ENCODE results near the gene FGR. TPM values are rescaled to one million over a fixed set of nuclear protein-coding genes. Genes with fewer than 3 reads are reported as not detected.

Gene FGR
- total and polyA plus RNA-seq, 2 of the 13 experiments (the other 11 are each of a cell fraction or from before 2014, with no cell fraction given) = not detected

GRCh38 chr1:27621051-27621920, 13.7 kb downstream of the FGR start (continued):
- no peak for TF ChIP-seq MNT (IDR thresholded peaks at IDR 0.05)
- TF ChIP-seq NR0B2 (CRISPR knock-in tag; IDR thresholded peaks at IDR 0.05) = no peak
- TF ChIP-seq RARA (CRISPR knock-in tag; IDR thresholded peaks at IDR 0.05) = peak; percentile 33
- TF ChIP-seq ZNF570 (CRISPR knock-in tag; IDR thresholded peaks at IDR 0.05; ENCODE audit: borderline replicate concordance) = no peak
- peak; percentile 32; the same call in 1 of the 2 replicates for TF ChIP-seq UBTF (CRISPR knock-in tag; IDR thresholded peaks at IDR 0.05)
- TF ChIP-seq ZNF567 (CRISPR knock-in tag; IDR thresholded peaks at IDR 0.05; ENCODE audit: borderline replicate concordance) = no peak
- TF ChIP-seq ZNF101 (CRISPR knock-in tag; IDR thresholded peaks at IDR 0.05; ENCODE audit: borderline replicate concordance, low read depth) = no peak
- TF ChIP-seq SPEN (CRISPR knock-in tag; IDR thresholded peaks at IDR 0.05; ENCODE audit: low read depth) = no peak
- no peak for TF ChIP-seq HNF1A (IDR thresholded peaks at IDR 0.05; ENCODE audit: low read depth)
- TF ChIP-seq HNF1A (CRISPR knock-in tag; IDR thresholded peaks at IDR 0.05; ENCODE audit: borderline replicate concordance) = no peak
- TF ChIP-seq ZNF792 (CRISPR knock-in tag; IDR thresholded peaks at IDR 0.05) = 0 out of 2 replicates have a peak, but pooled peaks have one; percentile 27
- 0 out of 2 replicates have a peak, but pooled peaks have one; percentile 25 for TF ChIP-seq PATZ1 (CRISPR knock-in tag; IDR thresholded peaks at IDR 0.05)
- no peak for TF ChIP-seq ZNF569 (CRISPR knock-in tag; IDR thresholded peaks at IDR 0.05; ENCODE audit: borderline replicate concordance)
- no peak for TF ChIP-seq ZNF557 (CRISPR knock-in tag; IDR thresholded peaks at IDR 0.05)
- peak; percentile 46 for TF ChIP-seq CEBPG (CRISPR knock-in tag; IDR thresholded peaks at IDR 0.05)
